Measurements from ENCODE around the gene SPINK14. TPM values are rescaled to one million over a fixed set of nuclear protein-coding genes. Genes with fewer than 3 reads are reported as not detected.

Gene SPINK14
- total and polyA plus RNA-seq, 2 donors (not counting 3 experiments of a cell fraction or from before 2014, with no cell fraction given), result not detected

GRCh38 chr5:148206620-148207019, 38.3 kb downstream of the SPINK14 start:
- H3K9ac ChIP-seq (replicated peaks; ENCODE audit: extremely low read depth, insufficient read depth, low read length), result no peak overlapping the region
- POLR2A ChIA-PET, result no interaction called here
- DNase-seq (ENCODE audit: low read depth, low spot score) (no peak), FAIRE-seq (no peak)
- H3K79me2 ChIP-seq (ENCODE audit: control insufficient read depth, insufficient read depth, low read length), result no peaks in the 10 kb centered on the region
- no peak overlapping the region for H2AFZ ChIP-seq (ENCODE audit: low read depth, low read length)
- intact Hi-C loops (cut with micrococcal nuclease), result no loop called here
- dilution Hi-C loops (cut with MboI; ENCODE audit: extremely low pct_ligation_motif_present, low sequenced_read_pairs), result no loop called here
- no peak for TF ChIP-seq CTCF (IDR thresholded peaks at IDR 0.05; ENCODE audit: extremely low read depth in 1 of 2, insufficient read depth in 1 of 2, low read depth in 1 of 2, low read length in 2 of 2)
- no peak for TF ChIP-seq JUN (IDR thresholded peaks at IDR 0.05; ENCODE audit: borderline replicate concordance, insufficient read depth, insufficient read length, low read depth)
- no peak for TF ChIP-seq FOS (IDR thresholded peaks at IDR 0.05; ENCODE audit: borderline replicate concordance, insufficient read depth, low read length)
- TF ChIP-seq EZH2 (IDR thresholded peaks at IDR 0.05; ENCODE audit: borderline replicate concordance, low read depth, low read length, severe bottlenecking), result no peak
- TF ChIP-seq MYC (IDR thresholded peaks at IDR 0.05; ENCODE audit: low read depth, low read length), result no peak
- TF ChIP-seq MAX (IDR thresholded peaks at IDR 0.05; ENCODE audit: insufficient read depth, insufficient read length), result no peak
- no peak for TF ChIP-seq POLR2A (IDR thresholded peaks at IDR 0.05; ENCODE audit: low read depth, low read length)
- no peak for TF ChIP-seq POLR2AphosphoS5 (IDR thresholded peaks at IDR 0.05; ENCODE audit: insufficient read depth, low read depth, low read length)
- no peak for TF ChIP-seq GATA2 (IDR thresholded peaks at IDR 0.05; ENCODE audit: insufficient read depth, insufficient read length, low read depth, low read length)
- no peak overlapping the region for H3K4me3 ChIP-seq (replicated peaks in 1 of 3; ENCODE audit: insufficient read depth in 1 of 3, low read depth in 1 of 3, low read length in 3 of 3)
- CTCF ChIA-PET, result no interaction called here
- no peaks in the 10 kb centered on the region for H3K36me3 ChIP-seq (ENCODE audit: control insufficient read depth in 2 of 2, extremely low read depth in 1 of 2, insufficient read depth in 2 of 2, low read length in 2 of 2)
- BruUV-seq (replicated peaks), result no TSS peak
- H3K9me1 ChIP-seq (replicated peaks; ENCODE audit: control insufficient read depth, extremely low read depth, insufficient read depth, low read length), result no peaks in the 10 kb centered on the region
- H3K9me3 ChIP-seq (replicated peaks; ENCODE audit: control insufficient read depth, insufficient read depth, low read length), result no peaks in the 10 kb centered on the region
- no peaks in the 10 kb centered on the region for H3K4me1 ChIP-seq (ENCODE audit: control insufficient read depth, extremely low read depth, insufficient read depth, low read length)
- no peak overlapping the region for H3K4me2 ChIP-seq (ENCODE audit: insufficient read depth, low read length)
- H3K27me3 ChIP-seq (ENCODE audit: control insufficient read depth in 2 of 2, insufficient read depth in 2 of 2, low read length in 2 of 2), result no peaks in the 10 kb centered on the region
- no peaks in the 10 kb centered on the region for H4K20me1 ChIP-seq (replicated peaks; ENCODE audit: control insufficient read depth, extremely low read depth, insufficient read depth, low read length)
- H3K27ac ChIP-seq (ENCODE audit: insufficient read depth, low read depth, low read length), result no peak overlapping the region
